Measurements from ENCODE around the gene GPN3. TPM values are rescaled to one million over a fixed set of nuclear protein-coding genes. Genes with fewer than 3 reads are reported as not detected.
A peak's percentile ranks its signal among the peaks of the same experiment; 100 is the strongest.

GPN3 gene
- polyA plus RNA-seq, 2 of the 4 experiments (the other 2 are of a cell fraction), result 39.2 to 63.8 TPM

GRCh38 chr12:110475426-110475825, 7.4 kb upstream of the GPN3 start:
- ATAC-seq, result no peak
- Histone ChIP-seq H3K4me1 (no peaks in the 10 kb centered on the region), H3K4me2 (no peak overlapping the region), H3K4me3 (no peak overlapping the region), H3K9me3 (no peaks in the 10 kb centered on the region), H3K27ac (no peak overlapping the region)
- 92% methylated on average over 7 of the region's 7 CpGs for WGBS (ENCODE audit: missing lambda C conversion rate)
- FAIRE-seq, result no peak
- TF ChIP-seq TFCP2L1 (CRISPR knock-in tag; IDR thresholded peaks at IDR 0.05) (no peak), CTCF (IDR thresholded peaks at IDR 0.05) (no peak), RCOR1 (IDR thresholded peaks at IDR 0.05; ENCODE audit: low read depth, low read length) (no peak), RAD21 (conservative IDR thresholded peaks at IDR 0.05 in 1 of 2, IDR thresholded peaks at IDR 0.05 in 1 of 2) (no peak), KDM1A (IDR thresholded peaks at IDR 0.05; ENCODE audit: low read depth) (no peak), PHF8 (IDR thresholded peaks at IDR 0.05; ENCODE audit: borderline replicate concordance, low read depth) (no peak), HMGXB4 (CRISPR knock-in tag; IDR thresholded peaks at IDR 0.05; ENCODE audit: borderline replicate concordance) (no peak), JUN (IDR thresholded peaks at IDR 0.05) (no peak), E2F6 (IDR thresholded peaks at IDR 0.05; ENCODE audit: borderline replicate concordance, low read depth) (no peak), NFE2L2 (conservative IDR thresholded peaks at IDR 0.05; ENCODE audit: low read length) (no peak)
- ChIA-PET CTCF (interaction anchor here (0.6 to 0.7 kb wide), 2 partner anchors 58 to 117 kb away, joined by 3 to 6 read pairs; no protein-coding TSS in a partner anchor), POLR2A (interaction anchor here (0.6 kb wide), 1 partner anchor 457 kb away, joined by 3 read pairs; no protein-coding TSS in a partner anchor)
- DNase-seq (ENCODE audit: low read depth in 1 of 2, low spot score in 1 of 2), result no peak

GRCh38 chr12:110467847-110468213, 227 bp downstream of the GPN3 start:
- ATAC-seq (no peak), DNase-seq (ENCODE audit: low read depth in 1 of 2, low spot score in 1 of 2) (no peak), FAIRE-seq (no peak)
- H3K27ac ChIP-seq, result peak overlapping the region; percentile 74 to 96
- H3K4me2 ChIP-seq, result peak overlapping the region; percentile 94
- TF ChIP-seq CBX8 (IDR thresholded peaks at IDR 0.05) (no peak), PHF8 (IDR thresholded peaks at IDR 0.05; ENCODE audit: borderline replicate concordance, low read depth) (peak; percentile 27)
- peaks cover 16% of the 10 kb centered on the region; the same call in 2 of the 3 replicates for H3K4me1 ChIP-seq
- WGBS (ENCODE audit: missing lambda C conversion rate), result 1% methylated on average over 15 of the region's 15 CpGs
- H3K9me3 ChIP-seq, result no peaks in the 10 kb centered on the region
- peak overlapping the region; percentile 71 for H3K4me3 ChIP-seq
- ChIA-PET POLR2A (interaction anchor here (1.0 to 2.9 kb wide), 8 partner anchors 15 to 146 kb away, joined by 4 to 29 read pairs (median 7); partner anchors contain the start of genes ARPC3, RAD9B, TCTN1 and VPS29), CTCF (interaction anchor here (0.6 to 12.5 kb wide), 19 partner anchors 13 to 931 kb away, joined by 3 to 168 read pairs (median 5); partner anchors contain the start of genes ARPC3 and TCTN1)

- H3K4me1 ChIP-seq, result peaks cover 16% of the 10 kb centered on the region; the same call in 2 of the 3 replicates
- no peaks in the 10 kb centered on the region for H3K9me3 ChIP-seq
- no peak for DNase-seq (ENCODE audit: low read depth in 1 of 2, low spot score in 1 of 2)
- ChIA-PET CTCF (interaction anchor here (0.6 to 12.5 kb wide), 6 partner anchors 12 to 784 kb away, joined by 3 to 168 read pairs (median 6); partner anchors contain the start of gene ARPC3), POLR2A (interaction anchor here (0.7 kb wide), 1 partner anchor 32 kb away, joined by 3 read pairs; no protein-coding TSS in a partner anchor)
- 0 out of 6 replicates have a peak overlapping the region, but pooled peaks of 1 of the 2 experiments have one; percentile 27 for H3K27ac ChIP-seq
- 89% methylated on average over 5 of the region's 5 CpGs for WGBS (ENCODE audit: missing lambda C conversion rate)
- ATAC-seq, result no peak
- peak overlapping the region; percentile 94 for H3K4me2 ChIP-seq
- FAIRE-seq, result no peak
- H3K4me3 ChIP-seq, result peak overlapping the region; percentile 71; the same call in 1 of the 3 replicates
- TF ChIP-seq ZFP36 (IDR thresholded peaks at IDR 0.05; ENCODE audit: borderline replicate concordance, partially characterized antibody), result no peak
- no peak for TF ChIP-seq RNF2 (IDR thresholded peaks at IDR 0.05; ENCODE audit: borderline replicate concordance, low read depth)
- TF ChIP-seq KDM5A (IDR thresholded peaks at IDR 0.05), result no peak
- no peak for TF ChIP-seq REST (IDR thresholded peaks at IDR 0.05)
- no peak for TF ChIP-seq SREBF2 (IDR thresholded peaks at IDR 0.05)
- no peak for TF ChIP-seq NR3C1 (IDR thresholded peaks at IDR 0.05)
- no peak for TF ChIP-seq CEBPB (IDR thresholded peaks at IDR 0.05)
- TF ChIP-seq RFX5 (IDR thresholded peaks at IDR 0.05), result no peak
- TF ChIP-seq MAFK (IDR thresholded peaks at IDR 0.05; ENCODE audit: partially characterized antibody), result no peak
- no peak for TF ChIP-seq PHF8 (IDR thresholded peaks at IDR 0.05; ENCODE audit: borderline replicate concordance, low read depth)
- no peak for TF ChIP-seq CTCF (IDR thresholded peaks at IDR 0.05)
- TF ChIP-seq TFCP2L1 (CRISPR knock-in tag; IDR thresholded peaks at IDR 0.05), result no peak
- no peak for TF ChIP-seq CHD4 (IDR thresholded peaks at IDR 0.05; ENCODE audit: borderline replicate concordance)
- TF ChIP-seq FOXS1 (CRISPR knock-in tag; IDR thresholded peaks at IDR 0.05), result no peak
These were observed 1.3 kb downstream of the GPN3 start for GRCh38 chr12:110466791-110467190.
